Stimulated activated CD8-positive, alpha-beta memory T cell treated with anti-CD3 and anti-CD28 coated beads, Interleukin-12 subunit alpha, Interleukin-12 subunit beta, amount 100 ng/mL, for 24 hours (primary cell): ENCODE results near the gene MRPS10.

ENCODE experiments used
- DNase-seq: peaks from one replicate; pipeline ENCODE4 v3.0.0-alpha.2; 2020; ENCODE audit errors: extremely low read depth

The MRPS10 gene

DNA sequence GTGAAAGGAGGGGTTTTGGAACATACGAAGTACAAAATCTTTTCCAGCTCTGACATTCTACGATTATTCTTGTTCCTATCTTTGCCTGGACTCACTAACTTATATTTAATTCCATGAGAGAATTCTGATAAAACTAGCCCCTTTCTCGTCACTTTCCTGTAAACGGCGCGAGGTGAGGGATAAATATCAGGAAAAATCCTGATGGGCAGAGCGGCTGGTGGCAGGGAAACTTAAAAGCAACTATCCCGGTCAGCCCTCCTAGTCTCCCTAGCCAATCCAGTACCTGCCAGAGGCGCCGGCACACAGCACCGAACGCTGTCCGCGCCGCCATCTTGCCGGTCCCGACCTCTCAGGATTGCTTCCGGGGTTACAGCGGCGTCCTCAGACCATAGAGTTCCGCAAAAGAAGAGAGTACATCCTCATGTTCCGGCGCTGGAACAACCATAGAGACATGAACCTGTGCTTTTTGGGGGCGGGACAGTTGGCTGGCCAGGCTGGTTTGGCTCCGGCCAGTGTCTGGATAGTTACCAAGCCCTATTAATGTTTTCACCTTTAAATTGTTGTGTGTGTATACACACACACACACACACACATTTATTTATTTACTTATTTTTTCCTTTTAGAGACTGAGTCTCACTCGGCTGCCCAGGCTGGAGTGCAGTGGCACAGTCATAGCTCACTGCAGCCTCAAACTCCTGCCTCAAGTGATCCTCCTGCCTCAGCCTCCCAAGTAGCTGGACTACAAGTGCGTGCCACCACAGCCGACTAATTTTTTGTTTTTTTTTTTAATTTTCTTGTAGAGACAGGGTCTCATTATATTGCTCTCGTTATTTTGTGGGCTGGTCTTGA lies at the start of gene MRPS10:
Gene MRPS10 (minus strand): TSS at position 343 of the 849 bp plus-strand sequence. CDS start 12 bp downstream, at position 331.
- DNase-seq, result peak; percentile 80

- no peak for DNase-seq
These were observed 48.9 kb upstream of the MRPS10 start for GRCh38 chr6:42266538-42266937.

DNA sequence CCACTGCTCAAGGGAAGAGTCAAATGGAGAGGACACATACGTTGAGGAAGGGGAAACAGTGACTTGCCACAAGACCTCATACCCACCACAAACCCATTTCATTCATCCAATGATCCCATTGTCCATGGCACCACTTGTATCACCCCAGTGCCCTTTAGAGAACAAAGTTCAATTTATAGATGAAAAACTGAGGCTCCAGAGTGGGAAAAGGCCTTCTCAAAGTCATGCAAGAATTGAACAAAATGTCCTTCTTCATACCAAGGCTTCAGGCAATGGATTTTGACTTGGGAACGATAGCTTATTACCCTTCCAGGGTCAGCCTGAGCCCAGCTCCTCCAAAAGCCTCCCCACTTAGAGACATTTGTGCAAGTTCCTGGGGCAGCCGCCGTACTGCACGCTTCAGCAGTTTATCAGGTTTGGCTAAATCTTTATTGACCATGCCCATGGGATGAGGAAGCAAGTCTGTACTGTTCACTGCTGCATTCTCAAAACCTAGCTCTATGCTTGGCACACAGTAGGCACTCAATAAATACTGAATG lies 47.3 kb upstream of the MRPS10 start:
- DNase-seq, result no peak

- DNase-seq, result no peak
These were observed 46.6 kb upstream of the MRPS10 start for GRCh38 chr6:42264162-42264851.

DNA sequence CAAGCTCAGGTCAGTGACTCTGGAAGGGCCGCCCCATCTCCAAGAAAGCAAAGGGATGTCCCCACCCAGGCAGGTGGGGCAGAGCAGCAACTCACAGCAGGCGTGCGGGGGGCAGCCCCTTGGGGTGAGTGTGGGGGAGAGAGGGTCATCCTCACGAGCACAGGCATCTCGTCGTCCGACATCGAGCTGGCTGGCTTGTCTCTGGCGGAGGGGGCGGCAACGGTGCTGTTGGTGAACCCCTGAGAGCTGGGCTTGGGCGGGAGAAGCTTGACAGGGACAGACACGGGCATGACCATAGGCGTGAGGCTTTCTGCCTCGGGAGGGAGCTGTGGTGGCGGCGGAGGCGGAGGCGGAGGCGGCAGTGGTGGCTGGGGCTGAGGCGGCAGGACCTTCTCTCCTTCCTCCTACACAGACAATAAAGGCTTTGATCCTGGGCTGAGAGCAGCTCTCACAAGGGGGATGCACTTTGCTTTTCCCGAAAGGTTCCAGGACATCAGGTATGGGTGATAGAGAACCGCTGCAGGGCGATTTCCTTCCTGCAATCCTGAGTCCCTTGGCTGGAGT lies 45.6 kb upstream of the MRPS10 start:
- no peak for DNase-seq

- no peak for DNase-seq
These were observed 43.3 kb upstream of the MRPS10 start for GRCh38 chr6:42260972-42261371.

- DNase-seq, result no peak
These were observed 42.8 kb upstream of the MRPS10 start for GRCh38 chr6:42260396-42260888.

- DNase-seq, result no peak
These were observed 42.3 kb upstream of the MRPS10 start for GRCh38 chr6:42259841-42260395.

- no peak for DNase-seq
These were observed 41.6 kb upstream of the MRPS10 start for GRCh38 chr6:42259286-42259685.

DNA sequence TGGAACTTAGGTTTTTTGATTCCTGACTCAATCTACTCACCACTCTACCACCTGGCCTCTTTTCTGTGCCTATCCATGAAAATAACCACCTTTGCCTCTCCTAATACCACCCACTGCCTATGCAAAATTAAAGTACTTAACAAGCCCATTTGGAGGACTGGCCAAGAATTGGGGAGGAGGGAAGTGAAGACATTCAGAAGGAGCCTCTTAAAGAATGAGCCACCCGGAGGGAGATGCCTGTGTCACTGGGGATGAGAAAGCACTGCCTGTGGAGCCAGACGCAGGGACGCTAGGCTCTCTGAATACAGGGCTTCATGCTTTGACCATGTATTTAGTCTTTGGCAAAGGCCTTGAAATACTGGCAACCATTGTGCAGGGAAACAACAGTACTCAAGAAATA lies 40.0 kb upstream of the MRPS10 start:
- no peak for DNase-seq

GRCh38 chr6:42257063-42257462 lies 39.4 kb upstream of the MRPS10 start:
- DNase-seq, result no peak

DNA sequence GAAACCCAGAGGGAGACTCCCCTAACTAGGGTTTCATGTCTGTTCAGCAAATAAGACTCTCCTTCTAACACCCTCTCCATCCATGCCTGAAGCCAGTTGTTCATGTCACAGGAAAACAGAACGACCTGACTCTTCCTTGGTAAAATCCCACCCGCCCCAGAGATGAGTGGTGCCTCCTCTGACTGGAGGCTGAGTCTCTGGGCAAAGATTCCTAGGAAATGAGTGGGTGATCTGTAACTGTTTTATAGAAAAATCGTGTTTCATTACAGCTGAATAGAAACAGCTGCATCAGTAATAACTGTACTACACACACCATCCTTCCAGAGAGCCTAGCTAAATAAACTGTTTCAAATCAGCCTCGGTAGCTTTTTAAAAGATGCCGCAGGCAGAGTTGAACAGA lies 37.4 kb upstream of the MRPS10 start:
- no peak for DNase-seq

- DNase-seq, result no peak
These were observed 36.8 kb upstream of the MRPS10 start for GRCh38 chr6:42254505-42254904.

- DNase-seq, result no peak
These were observed 34.4 kb upstream of the MRPS10 start for GRCh38 chr6:42251911-42252637.

DNA sequence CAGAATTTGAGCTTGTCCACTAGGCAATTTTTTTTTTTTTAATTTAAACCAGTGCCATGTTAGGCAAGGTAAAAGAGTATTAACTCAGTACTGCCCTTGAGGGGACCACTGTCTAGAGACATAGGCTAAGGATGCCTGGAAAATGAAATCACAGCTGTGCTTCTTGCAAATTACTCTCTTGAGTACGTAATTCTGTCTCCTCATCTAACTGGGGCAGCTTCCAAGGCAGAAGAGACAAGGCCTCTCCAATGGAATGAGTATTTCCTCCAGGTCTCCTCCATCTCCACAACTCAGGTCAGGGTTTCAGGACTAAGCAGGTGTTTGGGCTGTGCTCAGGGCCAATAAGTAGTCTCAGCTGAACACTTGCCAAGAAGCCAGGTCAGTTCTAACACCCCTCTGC lies 33.8 kb upstream of the MRPS10 start:
- no peak for DNase-seq

DNA sequence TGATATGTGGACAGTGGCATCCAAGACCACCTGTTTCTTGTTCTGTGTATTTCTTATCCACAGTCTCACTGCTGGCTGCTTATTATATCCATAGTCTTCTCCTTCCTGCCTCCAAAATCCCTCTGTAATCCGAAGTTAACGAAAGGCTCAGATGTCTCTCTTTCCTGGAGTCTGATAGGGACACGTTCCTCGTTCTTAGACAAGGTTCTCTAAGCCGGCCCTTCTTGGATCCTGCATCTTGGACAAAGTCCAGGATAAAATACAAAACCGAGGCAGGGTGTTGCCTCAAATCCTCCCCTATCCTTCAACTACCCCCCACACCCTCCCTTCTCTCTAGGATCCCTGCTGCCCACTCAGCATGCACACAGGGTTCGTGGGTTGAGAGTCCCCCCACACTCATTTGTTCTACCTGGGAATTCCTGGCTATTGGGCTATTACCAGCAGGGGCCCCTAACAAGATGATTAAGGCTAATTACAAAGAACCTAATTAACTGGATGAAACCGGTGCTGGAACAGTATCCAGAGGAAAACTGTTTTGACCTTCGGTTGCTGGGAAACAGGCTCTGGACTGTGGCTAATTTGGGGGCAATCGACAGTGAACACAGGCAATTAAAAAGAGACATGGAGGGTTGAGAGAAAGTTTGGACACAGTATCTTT lies 32.7 kb upstream of the MRPS10 start:
- DNase-seq, result no peak

DNA sequence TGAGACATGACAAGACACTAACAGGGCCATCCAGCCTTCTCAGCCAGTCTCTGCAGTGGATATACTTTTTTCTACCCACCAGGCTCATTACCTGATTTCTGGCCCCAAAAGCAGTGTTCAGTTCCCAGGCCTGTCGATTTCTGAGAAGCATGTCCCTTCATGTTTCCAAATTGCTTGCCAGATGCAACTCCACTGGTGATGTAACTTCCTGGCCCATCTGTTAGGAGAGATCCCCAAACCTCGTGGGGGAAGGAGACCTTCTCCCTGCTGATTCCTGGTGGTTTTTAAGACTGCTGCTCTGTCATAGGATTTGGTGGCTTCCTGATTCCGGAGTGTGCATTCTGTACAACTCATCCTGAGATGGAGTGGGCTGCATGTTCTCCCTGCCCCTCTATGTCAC lies 31.6 kb upstream of the MRPS10 start:
- DNase-seq, result no peak

- no peak for DNase-seq
These were observed 25.4 kb upstream of the MRPS10 start for GRCh38 chr6:42243046-42243445.

DNA sequence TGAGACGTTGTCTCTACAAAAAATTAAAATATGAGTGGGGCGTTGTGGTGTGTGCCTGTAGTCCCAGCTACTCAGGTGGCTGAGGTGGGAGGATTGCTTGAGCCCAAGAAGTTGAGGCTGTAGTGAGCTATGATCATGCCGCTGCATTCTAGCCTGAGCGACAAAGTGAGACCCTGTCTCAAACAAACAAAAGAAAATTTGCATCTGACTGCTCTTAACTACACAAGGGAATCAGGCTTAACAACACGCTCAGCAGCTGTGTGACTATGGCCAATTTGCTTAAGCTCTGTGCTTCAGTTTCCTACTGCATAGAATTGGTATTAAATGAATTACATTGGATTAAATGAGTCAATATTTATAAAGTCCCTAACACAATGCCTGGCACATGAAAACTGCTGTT lies 24.3 kb upstream of the MRPS10 start:
- DNase-seq, result no peak

DNA sequence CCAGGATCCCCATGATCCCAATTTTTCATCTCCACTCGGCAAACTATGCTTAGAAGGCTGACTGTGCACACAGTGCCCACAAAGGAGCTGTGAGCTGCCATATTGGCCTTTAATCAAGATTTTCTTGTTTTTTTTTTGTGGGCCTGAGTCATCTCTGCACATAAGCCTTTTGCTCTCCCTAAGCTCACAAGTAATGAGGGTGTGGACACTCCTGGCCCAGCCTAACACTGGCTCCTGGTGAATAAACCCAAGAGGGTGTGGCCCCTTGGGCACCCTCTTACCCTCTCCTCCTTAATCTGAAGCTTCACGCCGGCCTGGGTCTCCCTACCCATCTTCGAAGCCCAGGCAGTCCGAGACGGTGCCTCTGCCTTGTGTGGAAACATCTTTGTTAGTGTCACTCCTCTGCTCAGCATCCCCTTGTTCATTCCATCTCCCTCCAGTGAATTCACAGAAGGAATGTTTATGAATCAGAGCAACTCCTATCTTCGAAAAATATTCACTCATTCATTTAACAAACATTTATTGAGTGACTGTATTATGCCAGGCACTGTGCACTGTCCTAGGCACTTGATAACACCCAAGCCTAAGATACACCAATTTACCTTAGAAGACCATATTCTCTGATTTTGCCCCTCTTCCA lies 22.2 kb upstream of the MRPS10 start:
- DNase-seq, result no peak
